GM11168 (cell line): ENCODE results near the gene CABP2.
"Not testable (repeated sequence)": the region's sequence is repeated elsewhere in the genome, so short reads cannot be mapped to it uniquely, and the experiment has no call there.

ENCODE experiments used
- in situ Hi-C: fragments of 300-500 bp; cut with MboI; formaldehyde crosslinking; loops from one replicate; pipeline ENCODE4 v1.12.0; 2022; ENCODE audit warnings: low sequenced_read_pairs; ENCODE audit not compliant: unreplicated experiment

The CABP2 gene

GRCh38 chr11:67511558-67511957, 11.7 kb downstream of the CABP2 start:
- in situ Hi-C loops = not testable (repeated sequence)

GRCh38 chr11:67510023-67510345, 13.3 kb downstream of the CABP2 start:
- in situ Hi-C loops = no loop called here

- in situ Hi-C loops = loop anchor here (10.0 kb wide), 1 partner anchor 104 kb away; the partner anchor contains the start of genes PPP1CA and TBC1D10C
Measured at GRCh38 chr11:67508486-67509121, 14.6 kb downstream of the CABP2 start.

GRCh38 chr11:67507864-67508485, 15.3 kb downstream of the CABP2 start, which contains the start of gene CDK2AP2:
Gene CDK2AP2 (minus strand): TSS chr11:67508162. CDS start chr11:67508082, 80 bp downstream.
- in situ Hi-C loops = loop anchor here (10.0 kb wide), 1 partner anchor 103 kb away; the partner anchor contains the start of genes PPP1CA and TBC1D10C

- in situ Hi-C loops = loop anchor here (10.0 kb wide), 1 partner anchor 103 kb away; the partner anchor contains the start of genes PPP1CA and TBC1D10C
Measured at GRCh38 chr11:67507242-67507863, 15.9 kb downstream of the CABP2 start.

DNA sequence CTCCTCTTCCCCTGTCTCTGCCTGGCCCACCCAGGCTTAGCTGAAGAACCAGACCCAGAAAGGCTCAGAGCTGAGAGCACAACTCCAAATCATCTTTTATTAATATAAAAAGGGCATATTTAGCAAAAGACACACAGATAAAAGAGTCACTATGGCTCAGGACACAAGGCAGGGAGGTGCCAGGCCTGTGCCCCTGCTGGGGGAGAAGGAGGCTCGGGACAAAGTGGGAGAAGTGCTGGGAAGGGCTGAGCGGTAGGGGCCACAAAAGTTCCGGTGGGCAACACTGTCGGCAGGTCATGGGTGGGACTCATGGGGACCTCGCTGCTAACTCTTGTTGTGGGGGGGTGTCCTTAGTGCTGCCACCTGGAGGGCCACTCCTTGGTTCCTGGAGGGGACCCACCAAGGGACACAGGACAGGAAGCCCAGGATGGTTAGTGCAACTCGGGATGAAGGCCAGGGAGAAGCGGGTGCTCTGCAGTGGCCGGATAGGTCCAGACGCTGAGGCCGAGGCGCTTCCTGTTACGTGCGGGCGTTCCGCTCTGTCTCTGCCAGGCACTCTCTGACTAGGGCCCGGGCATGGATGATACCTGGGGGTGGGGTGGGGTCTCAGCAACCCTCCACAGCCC, 16.7 kb downstream of the CABP2 start:
- in situ Hi-C loops = loop anchor here (10.0 kb wide), 1 partner anchor 102 kb away; the partner anchor contains the start of genes PPP1CA and TBC1D10C

GRCh38 chr11:67505605-67506396, 17.4 kb downstream of the CABP2 start:
- in situ Hi-C loops = loop anchor here (10.0 kb wide), 1 partner anchor 101 kb away; the partner anchor contains the start of genes PPP1CA and TBC1D10C

DNA sequence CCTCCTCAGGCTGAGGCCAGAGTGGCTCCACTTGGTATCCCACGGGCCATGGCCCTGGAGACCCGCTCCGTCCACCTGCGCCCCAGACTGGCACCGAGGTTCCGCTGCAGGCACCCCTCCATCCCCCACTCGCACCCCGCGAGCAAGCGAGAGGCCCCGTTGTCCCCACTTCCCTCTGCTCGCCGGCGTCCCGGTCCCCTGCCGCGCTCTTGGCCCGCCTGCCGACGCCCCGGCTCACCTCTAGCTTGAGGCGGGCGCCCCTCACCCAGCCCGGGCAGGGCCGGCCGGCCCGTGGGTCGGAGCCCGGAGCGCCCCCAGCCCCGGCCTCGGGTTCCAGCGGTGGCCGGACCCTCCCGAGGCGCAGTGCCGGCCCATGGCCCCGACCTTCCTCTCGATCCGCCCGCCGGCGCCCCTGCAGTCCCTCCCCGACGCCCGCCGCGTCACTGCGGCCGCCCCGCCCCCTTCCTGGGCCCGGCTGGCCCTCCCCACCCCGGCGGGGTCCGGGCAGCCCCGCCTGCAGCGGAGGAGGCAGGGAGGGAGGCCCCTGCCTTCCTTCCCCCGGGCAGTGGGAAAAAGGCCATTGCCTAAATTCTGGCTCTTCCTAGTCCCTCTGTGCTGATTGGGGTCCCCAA, 18.2 kb downstream of the CABP2 start, which contains the start of gene PITPNM1:
TSS of gene PITPNM1 (minus strand) at position 414 of the 632 bp plus-strand sequence. CDS start 1,183 bp downstream, outside the sequence.
- in situ Hi-C loops = loop anchor here (10.0 kb wide), 1 partner anchor 100 kb away; the partner anchor contains the start of genes PPP1CA and TBC1D10C

DNA sequence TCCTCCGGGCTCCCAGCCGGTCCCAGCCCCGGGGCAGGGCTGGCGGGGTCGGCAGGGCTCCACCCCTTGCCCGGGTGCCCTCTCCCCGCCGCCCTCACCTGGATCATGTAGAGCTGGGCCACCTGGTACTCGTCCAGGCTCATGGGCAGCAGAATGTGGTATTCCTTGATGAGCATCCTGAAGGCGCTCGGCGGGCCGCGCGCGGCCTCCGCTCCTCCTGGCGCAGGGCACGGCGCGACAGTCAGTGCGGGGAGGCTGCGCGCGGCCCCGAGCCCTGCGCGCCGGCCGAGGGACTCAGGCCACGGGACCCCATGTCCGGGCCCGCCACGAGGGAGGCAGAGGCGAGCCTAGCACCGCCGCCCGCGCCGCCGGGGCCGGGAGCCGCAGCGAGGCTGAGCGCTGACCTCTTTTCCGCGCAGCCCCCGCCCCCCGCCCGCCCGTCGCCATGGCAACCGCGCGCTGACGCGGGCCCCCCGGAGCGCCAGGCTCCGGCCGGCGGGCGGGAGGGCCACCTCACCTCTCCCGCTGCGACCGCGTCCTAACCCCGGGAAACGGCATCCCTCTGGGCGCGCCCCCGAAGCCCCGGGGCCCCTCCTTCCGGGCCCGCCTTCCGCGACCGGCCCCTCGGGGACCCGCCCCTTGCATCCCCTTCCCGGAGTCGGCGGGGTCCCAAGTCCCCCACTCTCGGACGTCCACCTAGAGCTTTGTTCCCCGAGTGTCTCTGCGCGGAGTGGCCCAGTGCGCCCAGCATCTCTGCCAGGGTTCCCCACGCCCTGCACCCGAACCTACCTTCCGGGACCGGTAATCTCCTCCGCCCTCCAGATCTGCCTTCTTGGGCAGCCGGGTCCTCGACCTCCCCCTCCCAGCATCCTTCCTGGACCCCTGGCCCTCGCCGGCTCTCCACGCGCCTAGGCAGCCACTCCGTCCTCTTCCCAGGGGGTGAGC, 19.0 kb downstream of the CABP2 start:
- in situ Hi-C loops = loop anchor here (10.0 kb wide), 1 partner anchor 99 kb away; the partner anchor contains the start of genes PPP1CA and TBC1D10C

- in situ Hi-C loops = loop anchor here (10.0 kb wide), 1 partner anchor 99 kb away; the partner anchor contains the start of genes PPP1CA and TBC1D10C
Measured at GRCh38 chr11:67503119-67504004, 19.9 kb downstream of the CABP2 start.

GRCh38 chr11:67502328-67502979, 20.8 kb downstream of the CABP2 start:
- in situ Hi-C loops = loop anchor here (10.0 kb wide), 1 partner anchor 98 kb away; the partner anchor contains the start of genes PPP1CA and TBC1D10C

- in situ Hi-C loops = loop anchor here (10.0 kb wide), 1 partner anchor 97 kb away; the partner anchor contains the start of genes PPP1CA and TBC1D10C
Measured at GRCh38 chr11:67501854-67502253, 21.4 kb downstream of the CABP2 start.

GRCh38 chr11:67500831-67501715, 22.2 kb downstream of the CABP2 start:
- in situ Hi-C loops = loop anchor here (10.0 kb wide), 1 partner anchor 96 kb away; the partner anchor contains the start of genes PPP1CA and TBC1D10C

DNA sequence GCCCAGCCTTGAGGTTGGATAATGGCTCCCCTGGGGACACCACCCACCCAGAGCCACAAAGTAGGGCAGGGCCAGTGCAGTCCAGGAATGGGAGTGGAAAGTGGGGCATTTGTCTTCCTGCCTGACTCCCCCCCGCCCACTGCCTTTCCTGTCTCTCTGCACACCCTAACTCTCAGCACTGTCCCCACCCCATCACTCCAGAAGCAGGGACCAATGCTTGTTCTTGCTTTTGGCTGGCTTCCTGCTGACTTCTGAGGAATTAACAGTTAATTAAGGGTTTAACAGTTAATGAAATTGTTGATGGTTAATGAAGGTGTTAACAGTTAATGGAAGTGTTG, 22.8 kb downstream of the CABP2 start:
- in situ Hi-C loops = loop anchor here (10.0 kb wide), 1 partner anchor 96 kb away; the partner anchor contains the start of genes PPP1CA and TBC1D10C
